GM12801 (cell line): ENCODE measurements around the gene SPRED2.

Experiments used
- TF ChIP-seq, protein P1 (sequence below): IDR thresholded peaks from one replicate; pipeline ENCODE4 v1.5.1; 2011; ENCODE audit warnings: control low read depth; ENCODE audit not compliant: insufficient read length; ENCODE audit errors: extremely low read depth

The SPRED2 gene

DNA sequence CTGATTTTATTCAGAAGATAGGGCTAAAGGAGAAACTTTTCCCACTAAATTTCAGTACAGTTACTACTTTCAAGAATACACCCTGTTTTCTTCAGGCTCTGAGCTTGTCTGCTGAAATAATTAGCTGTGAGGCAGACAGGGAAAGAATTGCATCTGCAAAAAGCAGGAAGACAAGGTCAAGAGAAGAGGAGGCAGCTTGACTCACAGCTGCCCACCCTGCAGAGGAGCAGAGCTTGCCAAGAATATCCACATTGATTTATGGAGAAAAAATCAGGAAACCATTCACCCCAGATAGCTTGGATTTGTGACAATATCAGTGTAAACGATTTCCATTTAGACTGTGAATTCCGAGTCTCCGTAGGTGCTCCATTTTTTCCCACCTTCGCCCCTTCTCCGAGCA lies 155.8 kb downstream of the SPRED2 start:
- TF ChIP-seq, protein P1, sequence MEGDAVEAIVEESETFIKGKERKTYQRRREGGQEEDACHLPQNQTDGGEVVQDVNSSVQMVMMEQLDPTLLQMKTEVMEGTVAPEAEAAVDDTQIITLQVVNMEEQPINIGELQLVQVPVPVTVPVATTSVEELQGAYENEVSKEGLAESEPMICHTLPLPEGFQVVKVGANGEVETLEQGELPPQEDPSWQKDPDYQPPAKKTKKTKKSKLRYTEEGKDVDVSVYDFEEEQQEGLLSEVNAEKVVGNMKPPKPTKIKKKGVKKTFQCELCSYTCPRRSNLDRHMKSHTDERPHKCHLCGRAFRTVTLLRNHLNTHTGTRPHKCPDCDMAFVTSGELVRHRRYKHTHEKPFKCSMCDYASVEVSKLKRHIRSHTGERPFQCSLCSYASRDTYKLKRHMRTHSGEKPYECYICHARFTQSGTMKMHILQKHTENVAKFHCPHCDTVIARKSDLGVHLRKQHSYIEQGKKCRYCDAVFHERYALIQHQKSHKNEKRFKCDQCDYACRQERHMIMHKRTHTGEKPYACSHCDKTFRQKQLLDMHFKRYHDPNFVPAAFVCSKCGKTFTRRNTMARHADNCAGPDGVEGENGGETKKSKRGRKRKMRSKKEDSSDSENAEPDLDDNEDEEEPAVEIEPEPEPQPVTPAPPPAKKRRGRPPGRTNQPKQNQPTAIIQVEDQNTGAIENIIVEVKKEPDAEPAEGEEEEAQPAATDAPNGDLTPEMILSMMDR, result no peak

DNA sequence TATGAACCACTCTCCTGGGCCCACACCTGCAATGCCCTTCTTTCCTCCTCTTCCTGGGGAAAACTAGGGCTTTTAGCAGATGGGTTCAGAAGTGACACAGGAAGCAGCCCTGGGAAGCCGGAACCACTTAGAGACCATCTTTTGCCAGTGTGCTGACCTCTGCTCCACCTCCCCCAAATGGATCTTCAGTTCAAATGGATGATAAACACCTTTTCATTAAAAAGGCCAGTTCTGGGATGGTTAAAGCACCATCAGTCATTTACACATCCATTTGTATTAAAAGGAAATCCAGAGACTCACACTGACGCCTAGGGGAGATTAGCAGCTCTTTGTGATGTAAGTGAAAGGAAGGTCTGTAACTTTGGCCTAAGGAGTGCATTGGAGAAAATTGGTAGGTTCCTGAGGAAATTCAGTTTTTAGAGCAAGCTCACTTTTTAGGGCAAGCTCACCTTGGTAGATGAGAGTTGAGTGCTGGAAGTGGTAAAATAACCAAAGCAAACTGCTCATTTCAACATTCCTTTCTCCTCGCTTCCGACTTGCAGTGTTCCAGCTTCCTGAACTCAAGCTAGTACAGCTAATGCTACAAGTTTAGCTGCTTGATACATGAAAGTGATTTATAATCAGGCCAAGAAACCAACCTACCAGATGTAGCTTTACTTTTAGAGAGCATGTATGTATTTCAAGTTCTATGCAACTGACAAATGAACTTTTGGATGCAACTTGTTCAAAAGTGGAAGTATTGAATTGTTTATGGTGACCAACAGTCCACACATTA lies 157.1 kb downstream of the SPRED2 start:
- TF ChIP-seq, protein P1, result no peak

DNA sequence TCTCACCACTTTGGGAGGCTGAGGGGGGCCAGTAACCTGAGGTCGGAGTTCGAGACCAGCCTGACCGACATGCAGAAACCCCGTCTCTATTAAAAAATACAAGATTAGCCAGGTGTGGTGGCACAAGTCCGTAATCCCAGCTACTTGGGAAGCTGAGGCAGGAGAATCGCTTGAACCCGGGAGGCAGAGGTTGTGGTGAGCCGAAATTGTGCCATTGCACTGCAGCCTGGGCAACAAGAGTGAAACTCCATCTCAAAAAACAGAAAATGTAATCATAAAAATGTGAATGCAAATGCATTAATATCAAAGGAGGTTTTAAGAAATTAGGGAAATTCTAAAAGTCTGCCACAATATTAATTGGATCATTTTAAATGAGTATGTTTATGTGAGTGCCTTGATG lies 159.1 kb downstream of the SPRED2 start:
- TF ChIP-seq, protein P1, result no peak

DNA sequence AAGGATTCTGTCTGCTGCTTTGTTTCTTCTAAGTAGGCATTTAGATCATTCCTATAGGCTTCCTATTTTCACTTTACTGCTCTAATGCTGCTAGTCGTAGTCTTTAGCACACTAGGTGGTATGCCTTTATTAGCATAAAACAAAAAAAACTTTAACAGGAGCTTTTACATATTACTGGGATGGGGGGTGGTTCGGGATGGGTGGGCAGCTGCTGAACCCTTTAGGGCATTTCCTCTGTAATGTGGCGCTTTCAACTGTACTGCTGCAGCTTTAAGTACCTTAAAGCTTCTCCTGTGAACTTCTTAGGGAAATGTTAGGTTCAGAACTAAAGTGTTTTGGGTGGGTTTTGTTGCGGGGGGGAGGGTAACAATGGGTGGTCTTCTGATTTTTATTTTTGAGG lies 163.4 kb downstream of the SPRED2 start:
- TF ChIP-seq, protein P1, result no peak

DNA sequence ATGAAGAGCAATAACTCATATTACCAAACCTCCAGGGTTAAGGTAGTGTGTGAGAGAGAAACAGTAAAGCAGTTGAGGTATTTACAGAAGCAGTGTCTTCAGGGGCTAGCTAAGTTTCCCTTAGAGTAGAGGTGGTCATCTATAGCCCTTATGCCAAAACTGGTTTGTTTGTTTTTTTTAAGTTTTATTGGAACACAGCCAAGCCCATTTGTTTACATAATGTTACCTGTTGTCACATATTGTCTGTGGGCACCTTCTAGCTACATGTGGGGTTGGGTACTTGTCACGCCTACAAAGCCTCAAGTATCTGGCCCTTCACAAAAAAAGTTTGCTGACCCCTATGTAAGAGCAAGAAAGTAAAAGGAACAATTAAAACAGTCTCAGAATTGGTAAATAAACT lies 165.4 kb downstream of the SPRED2 start:
- TF ChIP-seq, protein P1, result no peak

DNA sequence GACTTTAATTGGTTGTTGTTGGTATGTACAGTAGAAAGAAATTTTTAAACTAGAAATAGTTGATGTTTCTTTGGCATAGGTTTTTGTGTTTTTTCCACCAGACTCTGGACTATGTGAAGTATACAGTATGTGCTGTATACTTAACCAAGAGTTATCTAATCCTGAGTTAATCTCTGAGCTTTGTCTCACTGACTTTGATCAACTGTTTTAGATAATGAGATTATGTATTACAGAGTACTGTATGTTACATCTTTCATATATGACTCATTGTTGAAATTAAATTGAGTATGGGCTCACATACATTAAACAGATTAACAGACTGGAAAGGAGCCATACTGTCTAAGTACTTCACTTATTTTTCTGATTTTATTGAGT lies 166.7 kb downstream of the SPRED2 start:
- TF ChIP-seq, protein P1, result no peak

DNA sequence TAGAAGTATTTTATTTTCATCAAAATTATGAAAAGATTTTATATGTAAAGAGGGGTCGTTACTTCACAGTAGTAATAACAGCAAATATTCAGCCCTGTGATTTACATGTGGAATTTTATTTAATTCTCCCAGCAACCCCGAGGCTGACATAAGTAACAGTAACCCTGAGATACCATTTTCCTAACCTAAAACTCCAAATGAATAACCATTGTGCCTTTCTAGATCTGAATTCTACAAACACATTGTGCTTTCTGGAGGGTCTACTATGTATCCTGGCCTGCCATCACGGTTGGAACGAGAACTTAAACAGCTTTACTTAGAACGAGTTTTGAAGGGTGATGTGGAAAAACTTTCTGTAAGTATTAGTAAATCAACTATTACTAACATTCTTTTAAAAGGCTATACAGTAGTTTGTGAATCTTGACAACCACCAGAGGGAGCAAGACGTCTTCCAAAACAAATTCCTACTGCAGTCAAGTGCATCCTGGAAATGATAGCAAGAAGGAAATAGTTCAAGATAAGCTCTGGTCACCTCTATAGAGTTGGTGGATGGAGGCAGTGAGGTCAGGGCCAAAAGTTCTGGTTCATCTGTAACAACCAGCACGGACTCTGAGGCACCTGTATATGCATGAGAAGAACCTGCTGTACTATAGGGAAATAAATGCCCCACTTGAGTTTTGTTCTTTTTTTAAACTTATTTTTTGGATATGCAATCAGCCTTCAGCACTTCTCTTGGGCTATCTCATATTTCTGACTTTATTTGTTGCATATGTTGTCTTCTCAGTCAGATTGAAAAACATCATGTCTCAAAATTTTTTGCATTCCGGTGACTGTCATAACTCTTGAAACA lies 167.4 kb downstream of the SPRED2 start:
- TF ChIP-seq, protein P1, result no peak
